ENCODE results near the gene KIF5B. TPM values are rescaled to one million over a fixed set of nuclear protein-coding genes. Genes with fewer than 3 reads are reported as not detected.
A peak's percentile ranks its signal among the peaks of the same experiment; 100 is the strongest.
"Not testable (repeated sequence)": the region's sequence is repeated elsewhere in the genome, so short reads cannot be mapped to it uniquely, and the experiment has no call there.

Gene KIF5B
- total and polyA plus RNA-seq, 9 of the 15 experiments (the other 6 are each of a cell fraction or from before 2014, with no cell fraction given) = 24.4 to 94.4 (median 68.9) TPM

DNA sequence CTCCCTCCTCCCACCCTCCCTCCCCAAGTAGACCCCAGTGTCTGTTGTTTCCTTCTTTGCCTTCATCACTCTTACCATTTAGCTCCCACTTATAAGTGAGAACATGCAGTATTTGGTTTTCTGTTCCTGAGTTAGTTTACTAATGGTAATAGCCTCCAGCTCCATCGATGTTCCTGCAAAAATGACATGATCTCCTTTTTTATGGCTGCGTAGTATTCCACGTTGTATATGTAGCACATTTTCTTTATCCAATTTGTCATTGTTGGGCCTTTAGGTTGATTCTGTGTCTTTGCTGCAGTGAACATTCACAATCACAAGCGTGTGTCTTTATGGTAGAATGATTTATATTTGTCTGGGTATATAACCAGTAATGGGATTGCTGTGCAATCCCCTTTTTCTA, 75.8 kb downstream of the KIF5B start:
- Histone ChIP-seq H3K27ac (ENCODE audit: extremely low read depth, low read depth, low read length) (no peak overlapping the region), H3K9ac (ENCODE audit: insufficient read depth in 1 of 2, low read depth in 2 of 2, low read length in 2 of 2) (no peak overlapping the region), H3K36me3 (ENCODE audit: control insufficient read depth, insufficient read depth, low read length) (no peaks in the 10 kb centered on the region), H3K79me2 (ENCODE audit: control insufficient read depth, insufficient read depth, low read length) (no peaks in the 10 kb centered on the region), H3K4me2 (ENCODE audit: insufficient read depth, low read length) (no peak overlapping the region), H3K4me1 (replicated peaks in 1 of 2; ENCODE audit: control insufficient read depth in 2 of 2, insufficient read depth in 2 of 2, low read length in 2 of 2) (peaks cover 16 to 20% of the 10 kb centered on the region in 2 experiments), H3K9me1 (ENCODE audit: control insufficient read depth, insufficient read depth, low read length) (no peaks in the 10 kb centered on the region), H3K4me3 (no peak overlapping the region), H4K20me1 (replicated peaks; ENCODE audit: control insufficient read depth, insufficient read depth, low read length) (no peaks in the 10 kb centered on the region), H2AFZ (ENCODE audit: low read depth, low read length) (no peak overlapping the region), H3K27me3 (ENCODE audit: control insufficient read depth in 2 of 2, insufficient read depth in 2 of 2, low read length in 2 of 2) (no peaks in the 10 kb centered on the region), H3K9me3 (replicated peaks; ENCODE audit: control insufficient read depth, insufficient read depth, low read depth, low read length) (no peaks in the 10 kb centered on the region)
- POLR2A ChIA-PET = interaction anchor here (1.2 kb wide), 1 partner anchor 20 kb away, joined by 3 read pairs; no protein-coding TSS in a partner anchor
- TF ChIP-seq ZNF146 (CRISPR knock-in tag; IDR thresholded peaks at IDR 0.05; ENCODE audit: unreplicated experiment) = peak; percentile 99
- peak in 1 of 2 experiments; percentile 20; a peak in 1 of 3 replicates for TF ChIP-seq CBX3 (IDR thresholded peaks at IDR 0.05; ENCODE audit: borderline replicate concordance in 1 of 2, low read length in 2 of 2)
- TF ChIP-seq RBM25 (IDR thresholded peaks at IDR 0.05; ENCODE audit: low read depth, low read length, severe bottlenecking) = peak; percentile 75
- peak in 1 of 2 experiments; percentile 62; a peak in 2 of 4 replicates for TF ChIP-seq KDM1A (IDR thresholded peaks at IDR 0.05)
- no peak for TF ChIP-seq ELF1 (tag; IDR thresholded peaks at IDR 0.05)
- peak; percentile 80 for TF ChIP-seq BCOR (IDR thresholded peaks at IDR 0.05)
- intact Hi-C loops (cut with micrococcal nuclease) (no loop called here), in situ Hi-C loops (cut with MboI) (no loop called here)
- ATAC-seq (no peak), FAIRE-seq (no peak), DNase-seq (ENCODE audit: extremely low read depth in 1 of 4, low spot score in 3 of 4) (no peak)
- CTCF ChIA-PET (ENCODE audit: low intra/inter-chr PET ratio) = no interaction called here
- WGBS (ENCODE audit: insufficient coverage, low coverage, missing lambda C conversion rate) = 56% methylated on average over 4 of the region's 4 CpGs
- no TSS peak for BruUV-seq (replicated peaks)

DNA sequence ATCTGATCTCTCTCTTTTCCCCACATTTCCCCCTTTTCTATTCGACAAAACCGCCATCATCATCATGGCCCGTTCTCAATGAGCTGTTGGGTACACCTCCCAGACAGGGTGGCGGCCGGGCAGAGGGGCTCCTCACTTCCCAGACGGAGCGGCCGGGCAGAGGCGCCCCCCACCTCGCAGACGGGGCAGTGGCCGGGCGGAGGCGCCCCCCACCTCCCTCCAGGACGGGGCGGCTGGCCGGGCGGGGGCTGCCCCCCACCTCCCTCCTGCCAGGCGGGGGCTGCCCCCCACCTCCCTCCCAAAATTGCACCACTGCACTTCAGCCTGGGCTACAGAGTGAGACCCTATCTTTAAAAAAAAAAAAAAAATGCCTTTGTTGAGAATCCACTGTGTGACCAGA, 77.2 kb downstream of the KIF5B start:
- intact Hi-C loops (cut with micrococcal nuclease); H3K4me2 ChIP-seq (ENCODE audit: insufficient read depth, low read length); ATAC-seq; H3K9ac ChIP-seq (ENCODE audit: insufficient read depth in 1 of 2, low read depth in 2 of 2, low read length in 2 of 2); H3K27me3 ChIP-seq (ENCODE audit: control insufficient read depth in 2 of 2, insufficient read depth in 2 of 2, low read length in 2 of 2); BruUV-seq (replicated peaks); H3K36me3 ChIP-seq (ENCODE audit: control insufficient read depth, insufficient read depth, low read length); CTCF ChIA-PET (ENCODE audit: low intra/inter-chr PET ratio); DNase-seq (ENCODE audit: extremely low read depth in 1 of 4, low spot score in 3 of 4); in situ Hi-C loops (cut with MboI); POLR2A ChIA-PET; H3K4me3 ChIP-seq; FAIRE-seq; H3K9me3 ChIP-seq (replicated peaks; ENCODE audit: control insufficient read depth, insufficient read depth, low read depth, low read length); H3K79me2 ChIP-seq (ENCODE audit: control insufficient read depth, insufficient read depth, low read length); H4K20me1 ChIP-seq (replicated peaks; ENCODE audit: control insufficient read depth, insufficient read depth, low read length); H3K9me1 ChIP-seq (ENCODE audit: control insufficient read depth, insufficient read depth, low read length); H3K27ac ChIP-seq (ENCODE audit: extremely low read depth, low read depth, low read length): not testable (repeated sequence)
- Histone ChIP-seq H3K4me1 (replicated peaks in 1 of 2; ENCODE audit: control insufficient read depth in 2 of 2, insufficient read depth in 2 of 2, low read length in 2 of 2) (peaks cover 25 to 32% of the 10 kb centered on the region in 2 experiments), H2AFZ (ENCODE audit: low read depth, low read length) (0 out of 2 replicates have a peak overlapping the region, but pooled peaks have one; percentile 27)
- WGBS (ENCODE audit: insufficient coverage, low coverage, missing lambda C conversion rate) = no CpG with 5 or more reads among the region's 19 CpGs

Measured in K562 (cell line).